Stomach (tissue), 4 donors: Measurements from ENCODE around the gene SUPT20H.

Source experiments
- POLR2A ChIP-seq, 4 donors: fragments of 450-650 bp; IDR thresholded peaks; one replicate each; pipeline ENCODE4 v1.6.1; 2016; ENCODE audit warnings: antibody characterized with exemption in 4 of 4, control low read depth in 2 of 4, mild to moderate bottlenecking in 1 of 4, moderate library complexity in 1 of 4
- TF ChIP-seq, protein P1 (sequence below), 7 experiments: fragments of 450-650 bp in 4 of 7; fragments of 200-600 bp in 3 of 7; sonication (generic) in 3 of 7; IDR thresholded peaks; one replicate each; pipeline ENCODE4 v1.5.1; 2016 to 2019; ENCODE audit warnings: antibody characterized with exemption in 7 of 7, control low read depth in 2 of 7, mild to moderate bottlenecking in 1 of 7

DNA sequence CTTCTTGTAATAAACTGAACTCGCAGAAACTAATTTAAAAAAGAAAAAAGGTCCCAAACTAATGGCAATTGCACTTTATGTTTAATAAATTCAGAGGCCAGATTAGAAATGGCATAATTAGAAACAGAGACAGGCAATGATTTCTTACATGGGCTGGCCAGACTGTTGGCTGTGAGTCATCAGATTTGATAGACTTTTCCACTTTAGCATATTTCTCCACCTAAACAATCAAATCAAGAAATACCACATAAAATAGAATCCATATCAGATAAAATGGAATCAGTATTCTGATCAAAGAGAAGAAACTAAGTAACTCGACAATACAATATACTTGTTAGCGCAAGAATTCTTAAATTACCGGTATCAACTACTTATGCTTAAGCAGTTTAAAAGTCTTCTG, 29.9 kb downstream of the SUPT20H start:
- TF ChIP-seq, protein P1, sequence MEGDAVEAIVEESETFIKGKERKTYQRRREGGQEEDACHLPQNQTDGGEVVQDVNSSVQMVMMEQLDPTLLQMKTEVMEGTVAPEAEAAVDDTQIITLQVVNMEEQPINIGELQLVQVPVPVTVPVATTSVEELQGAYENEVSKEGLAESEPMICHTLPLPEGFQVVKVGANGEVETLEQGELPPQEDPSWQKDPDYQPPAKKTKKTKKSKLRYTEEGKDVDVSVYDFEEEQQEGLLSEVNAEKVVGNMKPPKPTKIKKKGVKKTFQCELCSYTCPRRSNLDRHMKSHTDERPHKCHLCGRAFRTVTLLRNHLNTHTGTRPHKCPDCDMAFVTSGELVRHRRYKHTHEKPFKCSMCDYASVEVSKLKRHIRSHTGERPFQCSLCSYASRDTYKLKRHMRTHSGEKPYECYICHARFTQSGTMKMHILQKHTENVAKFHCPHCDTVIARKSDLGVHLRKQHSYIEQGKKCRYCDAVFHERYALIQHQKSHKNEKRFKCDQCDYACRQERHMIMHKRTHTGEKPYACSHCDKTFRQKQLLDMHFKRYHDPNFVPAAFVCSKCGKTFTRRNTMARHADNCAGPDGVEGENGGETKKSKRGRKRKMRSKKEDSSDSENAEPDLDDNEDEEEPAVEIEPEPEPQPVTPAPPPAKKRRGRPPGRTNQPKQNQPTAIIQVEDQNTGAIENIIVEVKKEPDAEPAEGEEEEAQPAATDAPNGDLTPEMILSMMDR (IDR thresholded peaks at IDR 0.05): no peak
- TF ChIP-seq POLR2A (IDR thresholded peaks at IDR 0.05): no peak
